Upper lobe of left lung (tissue), 4 donors: ENCODE results near the gene NACC1.

Experiments used
- CTCF ChIP-seq, 6 experiments: fragments of 450-650 bp in 4 of 6; fragments of 200-600 bp in 2 of 6; sonication (generic) in 2 of 6; IDR thresholded peaks; one replicate each; pipeline ENCODE4 v1.5.1; 2016 to 2019; ENCODE audit warnings: antibody characterized with exemption in 6 of 6
- POLR2AphosphoS5 ChIP-seq, 2 donors: sonication (generic); formaldehyde crosslinking; IDR thresholded peaks; one replicate each; pipeline ENCODE4 v1.5.1; 2017; ENCODE audit warnings: antibody characterized with exemption in 2 of 2

DNA sequence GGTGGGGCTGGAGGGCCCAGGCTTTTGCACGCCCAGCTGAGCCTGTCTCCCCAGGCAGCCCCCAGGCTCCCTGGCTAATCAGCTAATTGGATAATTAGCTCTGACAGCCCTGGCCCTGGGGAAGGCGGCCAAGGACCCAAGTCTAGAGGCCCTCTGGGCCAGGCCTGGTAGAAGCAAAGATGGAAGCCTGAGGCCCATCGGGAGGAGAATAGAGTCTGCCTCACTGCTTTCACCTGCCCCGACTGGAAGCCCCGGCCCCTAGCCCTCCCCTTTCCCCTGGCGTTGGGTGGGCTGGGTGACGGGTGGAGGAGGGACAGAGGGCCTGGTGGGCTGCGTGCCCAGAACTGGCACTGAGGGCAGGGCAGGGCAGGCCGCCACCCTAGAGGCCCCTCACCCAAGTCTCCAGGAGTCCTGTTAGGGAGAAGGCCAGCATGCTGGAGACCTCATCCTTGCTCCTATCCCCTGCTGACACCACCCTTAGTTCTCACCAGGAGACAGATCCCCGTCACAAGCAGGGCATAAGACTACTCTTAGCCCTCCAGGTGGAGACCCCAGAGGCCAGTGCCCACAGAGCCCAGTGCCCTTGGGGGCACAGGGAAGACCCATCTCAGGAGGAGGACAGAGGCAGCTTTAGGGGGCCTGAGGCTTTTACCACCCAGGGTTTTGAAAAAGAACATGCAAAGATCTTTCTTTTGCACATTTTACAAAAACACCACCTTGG lies 27.4 kb upstream of the NACC1 start:
- TF ChIP-seq CTCF (IDR thresholded peaks at IDR 0.05) (no peak), POLR2AphosphoS5 (IDR thresholded peaks at IDR 0.05) (no peak)
